NCI-H1092 (cell line): ENCODE results near the gene FAM185A.
"Not testable (repeated sequence)": the region's sequence is repeated elsewhere in the genome, so short reads cannot be mapped to it uniquely, and the experiment has no call there.

Source experiments
- DNase-seq: peaks from one replicate; lab custom pipeline; 2025; lab: John Stamatoyannopoulos, UW

The FAM185A gene

GRCh38 chr7:102832674-102833073 is 83.9 kb downstream of the FAM185A start:
- DNase-seq: no peak

- DNase-seq: no peak
Observed at GRCh38 chr7:102833343-102833742, 84.5 kb downstream of the FAM185A start.

GRCh38 chr7:102834466-102834865 is 85.7 kb downstream of the FAM185A start:
- DNase-seq: no peak

GRCh38 chr7:102834999-102835398 is 86.2 kb downstream of the FAM185A start:
- no peak for DNase-seq

GRCh38 chr7:102836191-102836919 is 87.6 kb downstream of the FAM185A start:
- DNase-seq: no peak

- no peak for DNase-seq
Observed at GRCh38 chr7:102836977-102837376, 88.2 kb downstream of the FAM185A start.

- no peak for DNase-seq
Observed at GRCh38 chr7:102837802-102838201, 89.0 kb downstream of the FAM185A start.

GRCh38 chr7:102838572-102839101 is 89.8 kb downstream of the FAM185A start:
- DNase-seq: not testable (repeated sequence)

GRCh38 chr7:102840404-102840803 is 91.6 kb downstream of the FAM185A start:
- no peak for DNase-seq

- DNase-seq: no peak
Observed at GRCh38 chr7:102841290-102841689, 92.5 kb downstream of the FAM185A start.

- no peak for DNase-seq
Observed at GRCh38 chr7:102842284-102842683, 93.5 kb downstream of the FAM185A start.

- DNase-seq: no peak
Observed at GRCh38 chr7:102843850-102844249, 95.1 kb downstream of the FAM185A start.

GRCh38 chr7:102845346-102845745 is 96.5 kb downstream of the FAM185A start:
- DNase-seq: no peak

GRCh38 chr7:102849079-102849478 is 100.3 kb downstream of the FAM185A start:
- DNase-seq: no peak

GRCh38 chr7:102849538-102849937 is 100.7 kb downstream of the FAM185A start:
- DNase-seq: no peak

- no peak for DNase-seq
Observed at GRCh38 chr7:102856036-102856435, 107.2 kb downstream of the FAM185A start.
